ENCODE measurements around the gene EXOC6B.

The EXOC6B gene

GRCh38 chr2:72796766-72797165, 29.1 kb downstream of the EXOC6B start:
- H3K27ac ChIP-seq: no peak overlapping the region
- no peak for DNase-seq (ENCODE audit: low read depth, low spot score)

- peak overlapping the region; percentile 84 for H3K27ac ChIP-seq
- no peak for DNase-seq (ENCODE audit: low read depth, low spot score)
Measured at GRCh38 chr2:72794572-72794971, 31.3 kb downstream of the EXOC6B start.

DNA sequence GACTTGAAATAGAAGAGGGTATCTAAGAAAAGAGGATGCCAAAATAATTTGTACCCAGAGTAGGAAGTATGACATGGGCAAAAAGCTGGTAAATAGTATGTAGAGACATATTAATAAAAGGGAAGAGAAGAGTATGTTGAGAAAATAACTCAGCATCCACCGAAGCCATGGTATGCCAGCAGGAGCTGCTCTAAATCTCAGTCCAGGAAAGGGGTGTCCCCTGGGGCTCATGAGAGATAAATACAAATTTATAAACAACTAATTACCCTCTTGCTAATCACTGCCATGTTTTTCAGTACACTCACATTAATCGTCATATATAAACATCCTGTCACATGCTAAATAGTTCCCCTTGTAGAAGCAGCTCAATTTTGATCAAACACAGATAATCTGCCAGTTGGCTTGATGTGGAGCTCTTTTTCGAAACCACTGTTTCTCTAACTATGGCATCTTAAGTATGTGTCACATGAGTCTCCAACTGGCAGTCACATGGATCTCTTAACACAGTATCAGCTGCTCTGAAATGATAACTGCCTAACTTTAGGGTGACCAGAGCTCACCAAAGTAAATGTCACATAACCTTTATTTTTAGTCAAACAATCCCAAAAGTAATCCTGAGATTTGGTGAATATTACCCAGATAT, 31.9 kb downstream of the EXOC6B start:
- peak overlapping the region; percentile 84 for H3K27ac ChIP-seq
- DNase-seq (ENCODE audit: low read depth, low spot score): no peak

DNA sequence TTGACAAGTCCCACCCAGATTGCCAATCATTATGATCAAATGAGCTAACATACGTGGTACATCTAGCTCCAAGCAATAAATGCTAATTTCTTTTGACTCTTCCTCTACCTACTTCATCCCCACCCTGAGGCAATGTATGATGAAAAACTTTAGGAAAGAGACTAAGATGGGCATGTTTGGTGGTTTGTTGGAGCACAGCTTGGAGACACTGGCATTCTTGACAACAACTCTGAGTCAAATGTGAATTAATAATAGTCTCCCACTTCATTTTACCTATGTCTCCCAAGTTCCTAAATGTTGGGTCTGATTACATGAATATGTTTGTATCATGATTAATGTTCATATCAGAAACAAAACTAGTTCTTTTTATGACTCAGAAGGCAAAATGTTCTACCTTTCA, 36.6 kb downstream of the EXOC6B start:
- H3K27ac ChIP-seq: peak overlapping the region; percentile 56
- no peak for DNase-seq (ENCODE audit: low read depth, low spot score)

GRCh38 chr2:72788756-72789155, 37.1 kb downstream of the EXOC6B start:
- DNase-seq (ENCODE audit: low read depth, low spot score): no peak
- peak overlapping the region; percentile 56 for H3K27ac ChIP-seq

- DNase-seq (ENCODE audit: low read depth, low spot score): no peak
- H3K27ac ChIP-seq: no peak overlapping the region
Measured at GRCh38 chr2:72785517-72785916, 40.3 kb downstream of the EXOC6B start.

DNA sequence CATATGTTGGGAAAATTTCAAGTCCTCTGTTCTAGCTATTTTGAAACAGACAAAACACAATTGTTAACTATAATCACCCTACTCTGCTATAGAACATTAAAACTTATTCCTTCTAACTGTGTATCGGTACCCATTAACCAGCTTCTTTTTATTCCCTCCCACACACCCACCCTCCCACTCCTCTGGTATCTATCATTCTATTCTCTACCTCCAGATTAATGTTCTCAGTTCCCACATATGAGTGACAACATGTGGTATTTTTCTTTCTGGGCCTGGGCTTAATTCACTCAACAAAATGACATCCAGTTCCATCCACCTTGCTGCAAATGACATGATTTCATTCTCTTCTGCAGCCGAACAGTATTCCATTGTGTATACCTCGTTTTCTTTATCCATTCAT, 43.3 kb downstream of the EXOC6B start:
- DNase-seq (ENCODE audit: low read depth, low spot score): no peak

GRCh38 chr2:72781480-72781879, 44.4 kb downstream of the EXOC6B start:
- H3K27ac ChIP-seq: no peak overlapping the region
- DNase-seq (ENCODE audit: low read depth, low spot score): no peak

More for the DNA sequence above, 43.3 kb downstream of the EXOC6B start:
- H3K27ac ChIP-seq: no peak overlapping the region

DNA sequence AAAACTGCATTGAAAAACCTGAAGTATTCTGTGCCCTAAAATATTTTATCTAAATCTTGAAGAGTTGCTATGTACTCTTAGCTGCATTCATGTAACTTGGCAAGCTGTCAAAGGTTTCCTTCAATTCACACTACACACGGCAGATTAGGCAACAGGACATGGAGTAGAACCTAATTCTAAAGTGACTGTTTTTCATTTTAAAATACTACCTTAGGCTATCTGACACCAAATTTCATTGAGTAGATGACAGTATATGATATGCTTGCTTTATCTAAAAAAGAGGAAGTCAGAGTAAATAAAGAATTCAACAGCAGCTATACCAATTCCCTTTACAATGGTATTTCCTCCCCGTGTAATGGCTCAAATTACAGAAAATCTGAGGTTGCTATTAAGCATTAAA, 45.4 kb downstream of the EXOC6B start:
- H3K27ac ChIP-seq: no peak overlapping the region
- DNase-seq (ENCODE audit: low read depth, low spot score): no peak

DNA sequence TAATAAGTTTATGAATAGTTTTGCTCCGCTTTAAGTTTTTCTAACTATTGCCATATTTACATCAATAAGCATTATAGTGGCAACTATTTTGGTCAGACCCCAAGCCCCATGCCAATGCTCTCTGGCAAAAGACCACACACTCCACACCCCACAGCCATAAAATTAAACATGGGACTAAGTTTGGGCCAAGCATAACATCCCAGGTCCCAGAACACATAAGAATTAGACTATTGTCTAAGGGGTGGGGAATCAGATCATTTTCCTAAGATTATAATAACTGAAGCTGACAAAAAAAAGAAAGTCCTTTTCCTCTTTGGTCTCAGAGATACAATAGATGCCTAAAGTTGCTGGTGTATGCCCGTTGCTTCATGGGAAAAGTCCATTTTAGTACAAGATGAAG, 46.3 kb downstream of the EXOC6B start:
- no peak overlapping the region for H3K27ac ChIP-seq
- DNase-seq (ENCODE audit: low read depth, low spot score): no peak

DNA sequence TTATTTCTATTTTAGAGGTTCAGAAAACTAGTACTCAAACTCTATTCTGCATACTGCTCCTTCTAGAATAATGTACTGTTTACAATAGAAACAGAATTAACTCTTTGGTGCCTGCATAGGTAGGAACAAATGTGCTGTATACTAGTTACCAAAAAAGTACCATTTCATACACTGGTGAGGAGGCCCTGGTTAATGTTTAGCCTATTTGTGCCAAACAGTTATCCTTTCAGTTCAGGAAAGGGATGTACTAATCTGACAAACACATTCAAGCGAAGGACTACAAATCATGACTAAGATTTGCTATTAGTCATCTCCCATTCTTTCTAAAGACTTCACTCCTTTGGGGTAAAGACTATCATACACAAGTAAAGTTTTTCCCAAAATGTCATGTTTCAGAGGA, 47.4 kb downstream of the EXOC6B start:
- no peak for DNase-seq (ENCODE audit: low read depth, low spot score)
- no peak overlapping the region for H3K27ac ChIP-seq

DNA sequence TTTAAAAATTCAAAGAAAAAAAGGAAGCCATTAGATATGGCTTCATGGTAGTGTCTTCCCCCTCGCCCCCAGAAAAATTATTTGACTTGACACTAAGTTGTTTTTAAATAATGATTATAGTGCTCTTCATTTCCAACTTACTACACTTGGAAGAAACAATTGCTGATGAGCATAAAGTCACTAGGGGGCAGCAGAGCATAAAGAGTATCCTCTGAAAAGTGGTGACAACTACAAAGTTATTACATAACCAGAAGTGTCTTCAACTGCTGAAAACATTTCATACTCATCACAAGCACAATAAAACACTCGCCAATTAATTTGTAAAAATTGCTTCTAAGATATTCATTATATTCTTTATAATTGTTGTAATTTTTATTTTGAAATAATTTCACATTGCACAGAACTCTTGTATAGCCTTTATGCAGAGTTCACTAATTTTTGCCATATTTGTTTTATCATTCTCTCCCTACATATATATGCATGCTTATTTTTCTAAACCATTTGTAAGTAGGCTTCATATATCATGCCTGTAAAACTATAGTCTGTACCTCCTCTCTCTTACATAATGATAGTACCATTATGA, 54.9 kb downstream of the EXOC6B start:
- no peak for DNase-seq (ENCODE audit: low read depth, low spot score)
- no peak overlapping the region for H3K27ac ChIP-seq

DNA sequence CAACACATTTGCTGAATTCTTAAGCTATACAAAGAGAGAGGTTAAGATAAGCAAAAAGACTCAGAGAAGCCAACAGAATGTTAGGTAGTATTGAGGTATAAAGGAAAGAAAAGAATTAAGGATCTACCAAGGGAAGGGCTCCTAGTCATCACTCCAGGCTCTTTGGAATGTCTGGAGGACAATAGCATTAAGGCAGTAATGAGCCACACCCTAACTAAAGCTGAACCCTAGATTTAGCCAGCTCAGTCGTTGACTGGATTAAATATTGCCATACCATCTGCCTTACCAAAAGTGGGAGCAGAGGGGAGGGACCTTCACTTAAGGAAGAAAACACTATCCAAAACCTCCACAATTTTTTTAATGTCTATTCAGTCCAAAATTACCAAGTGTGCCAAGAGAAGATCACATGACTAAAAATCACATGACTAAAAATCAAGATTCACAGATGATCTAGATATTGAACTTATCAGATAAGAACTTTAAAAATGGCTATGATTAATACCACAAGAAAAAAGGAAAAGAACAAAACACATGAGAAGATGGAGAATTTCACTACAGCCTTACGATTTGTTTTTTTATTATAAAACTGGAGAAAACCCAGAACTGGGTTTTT, 59.7 kb downstream of the EXOC6B start:
- peak overlapping the region; percentile 95 for H3K27ac ChIP-seq
- peak; percentile 40 for DNase-seq (ENCODE audit: low read depth, low spot score)

GRCh38 chr2:72762276-72762675, 63.6 kb downstream of the EXOC6B start:
- H3K27ac ChIP-seq: no peak overlapping the region
- DNase-seq (ENCODE audit: low read depth, low spot score): no peak

- peak overlapping the region; percentile 17 for H3K27ac ChIP-seq
- DNase-seq (ENCODE audit: low read depth, low spot score): no peak
Measured at GRCh38 chr2:72759755-72760154, 66.1 kb downstream of the EXOC6B start.

GRCh38 chr2:72757177-72757775, 68.6 kb downstream of the EXOC6B start:
- H3K27ac ChIP-seq: peak overlapping the region; percentile 62
- peak; percentile 44 for DNase-seq (ENCODE audit: low read depth, low spot score)

- no peak for DNase-seq (ENCODE audit: low read depth, low spot score)
- H3K27ac ChIP-seq: peak overlapping the region; percentile 62
Measured at GRCh38 chr2:72755647-72756423, 70.0 kb downstream of the EXOC6B start.

DNA sequence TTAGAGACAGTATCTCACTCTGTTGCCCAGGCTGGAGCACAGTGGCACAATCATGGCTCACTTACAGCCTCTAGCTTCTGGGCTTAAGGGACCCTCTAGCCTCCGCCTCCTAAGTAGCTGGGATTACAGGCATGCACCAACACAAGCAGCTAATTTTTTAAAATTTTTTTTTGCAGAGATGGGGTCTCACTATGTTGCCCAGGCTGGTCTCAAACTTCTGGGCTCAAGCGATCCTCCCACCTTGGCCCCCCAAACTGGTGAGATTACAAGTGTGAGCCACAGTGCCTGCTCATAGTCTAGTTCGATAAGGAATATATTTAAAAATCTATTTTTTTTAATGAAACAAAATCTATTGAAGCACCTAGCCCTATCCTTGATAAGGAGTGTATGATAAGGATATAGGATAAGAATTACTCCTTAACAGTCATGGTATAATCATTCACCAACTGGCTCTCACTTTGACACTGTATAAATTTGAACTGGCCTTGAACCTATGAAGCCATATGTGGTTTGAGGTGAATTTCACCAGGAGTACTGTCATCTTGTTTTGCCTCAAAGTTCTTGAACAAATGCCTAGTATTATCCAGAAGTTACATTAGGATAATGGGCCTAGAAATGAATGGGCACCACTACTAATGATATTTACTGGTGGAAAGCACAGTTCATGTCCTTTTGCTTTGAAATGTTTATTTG, 71.1 kb downstream of the EXOC6B start:
- no peak for DNase-seq (ENCODE audit: low read depth, low spot score)
- H3K27ac ChIP-seq: no peak overlapping the region

DNA sequence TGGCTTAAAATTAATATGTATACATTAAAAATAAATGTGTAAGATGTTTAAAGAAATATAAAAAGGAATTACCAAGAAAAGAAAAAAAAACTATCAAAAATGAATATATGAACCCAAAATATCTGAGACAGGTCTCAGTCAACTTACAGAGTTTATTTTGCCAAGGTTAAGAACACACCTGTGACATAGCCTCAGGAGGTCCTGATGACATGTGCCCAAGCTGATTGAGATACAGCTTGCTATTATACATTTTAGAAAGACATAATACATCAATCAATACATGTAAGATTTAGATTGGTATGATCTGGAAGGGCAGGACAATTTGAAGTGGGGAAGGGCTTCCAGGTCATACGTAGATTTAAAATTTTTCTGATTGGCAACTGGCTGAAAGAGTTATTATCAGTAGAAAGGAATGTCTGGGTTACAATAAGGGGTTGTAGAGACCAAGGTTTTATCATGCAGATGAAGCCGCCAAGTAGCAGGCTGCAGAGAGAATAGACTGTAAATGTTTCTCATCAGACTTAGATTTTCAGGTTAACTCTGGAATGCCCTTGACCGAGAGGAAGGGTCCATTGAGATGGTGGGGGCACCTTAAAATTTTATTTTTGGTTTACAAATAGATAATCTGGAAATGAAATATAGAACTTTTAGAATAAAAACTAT, 74.7 kb downstream of the EXOC6B start:
- H3K27ac ChIP-seq: no peak overlapping the region
- DNase-seq (ENCODE audit: low read depth, low spot score): no peak

- no peak for DNase-seq (ENCODE audit: low read depth, low spot score)
- H3K27ac ChIP-seq: no peak overlapping the region
Measured at GRCh38 chr2:72750466-72750865, 75.4 kb downstream of the EXOC6B start.

Data from epithelial cell of prostate (primary cell).